NB4 (cell line): ENCODE results near the gene LRRC4B.

Source experiments
- DNase-seq: peaks from one replicate; pipeline ENCODE4 v3.0.0; 2010; ENCODE audit warnings: low read depth
- H3K4me3 ChIP-seq: one replicate; pipeline ENCODE4 v1.5.1; 2011; ENCODE audit warnings: mild to moderate bottlenecking, low read depth, low read length, moderate library complexity
- CTCF ChIP-seq: IDR thresholded peaks from one replicate; pipeline ENCODE4 v1.5.1; 2012; ENCODE audit warnings: low read depth, low read length
- MAX ChIP-seq: IDR thresholded peaks from 2 replicates; pipeline ENCODE4 v1.6.1; 2011; ENCODE audit warnings: low read depth, low read length
- MYC ChIP-seq: IDR thresholded peaks from 2 replicates; pipeline ENCODE4 v1.6.1; 2011; ENCODE audit warnings: low read depth, low read length
- POLR2A ChIP-seq: IDR thresholded peaks from 2 replicates; pipeline ENCODE4 v1.6.1; 2011; ENCODE audit warnings: mild to moderate bottlenecking; ENCODE audit not compliant: insufficient read length; ENCODE audit errors: extremely low read depth

Gene LRRC4B

GRCh38 chr19:50497022-50497405 lies 71.2 kb downstream of the LRRC4B start:
- no peak overlapping the region for H3K4me3 ChIP-seq
- TF ChIP-seq CTCF, result no peak
- no peak for TF ChIP-seq MAX
- TF ChIP-seq POLR2A, result no peak
- no peak for TF ChIP-seq MYC
- DNase-seq, result no peak

- TF ChIP-seq MAX, result no peak
- TF ChIP-seq CTCF, result no peak
- no peak for TF ChIP-seq MYC
- TF ChIP-seq POLR2A, result no peak
- DNase-seq, result no peak
- no peak overlapping the region for H3K4me3 ChIP-seq
These were observed 71.8 kb downstream of the LRRC4B start for GRCh38 chr19:50496189-50497021.

- no peak for TF ChIP-seq MYC
- no peak for TF ChIP-seq MAX
- no peak for TF ChIP-seq POLR2A
- no peak for TF ChIP-seq CTCF
- no peak for DNase-seq
- no peak overlapping the region for H3K4me3 ChIP-seq
These were observed 73.2 kb downstream of the LRRC4B start for GRCh38 chr19:50495020-50495531.

- no peak for TF ChIP-seq MYC
- TF ChIP-seq CTCF, result no peak
- no peak for TF ChIP-seq POLR2A
- TF ChIP-seq MAX, result no peak
- no peak for DNase-seq
- no peak overlapping the region for H3K4me3 ChIP-seq
These were observed 73.8 kb downstream of the LRRC4B start for GRCh38 chr19:50494186-50495019.

- no peak overlapping the region for H3K4me3 ChIP-seq
- no peak for DNase-seq
- no peak for TF ChIP-seq POLR2A
- no peak for TF ChIP-seq MAX
- TF ChIP-seq MYC, result no peak
- no peak for TF ChIP-seq CTCF
These were observed 75.1 kb downstream of the LRRC4B start for GRCh38 chr19:50493171-50493570.
